HG02610 (cell line): Measurements from ENCODE around the gene SKA2.
"Not testable (repeated sequence)": the region's sequence is repeated elsewhere in the genome, so short reads cannot be mapped to it uniquely, and the experiment has no call there.

ENCODE experiments used
- ATAC-seq: cut with Tn5 transposase; IDR thresholded peaks from one replicate; pipeline ENCODE4 v1.9.1; 2021; ENCODE audit warnings: mild to moderate bottlenecking, moderate library complexity; ENCODE audit not compliant: unreplicated experiment

The SKA2 gene

GRCh38 chr17:59105852-59106462 lies 49.0 kb downstream of the SKA2 start:
- ATAC-seq = peak; percentile 10

GRCh38 chr17:59101178-59101577 lies 53.8 kb downstream of the SKA2 start:
- no peak for ATAC-seq

- ATAC-seq = no peak
Measured at GRCh38 chr17:59097876-59098275, 57.1 kb downstream of the SKA2 start.

GRCh38 chr17:59094861-59095530 lies 60.0 kb downstream of the SKA2 start:
- ATAC-seq = no peak

- ATAC-seq = no peak
Measured at GRCh38 chr17:59093702-59094231, 61.2 kb downstream of the SKA2 start.

- no peak for ATAC-seq
Measured at GRCh38 chr17:59093145-59093701, 61.8 kb downstream of the SKA2 start.

- ATAC-seq = not testable (repeated sequence)
Measured at GRCh38 chr17:59090593-59090992, 64.4 kb downstream of the SKA2 start.

GRCh38 chr17:59084154-59084553 lies 70.8 kb downstream of the SKA2 start:
- ATAC-seq = no peak

- ATAC-seq = no peak
Measured at GRCh38 chr17:59074494-59074893, 80.5 kb downstream of the SKA2 start.

- no peak for ATAC-seq
Measured at GRCh38 chr17:59073972-59074371, 81.0 kb downstream of the SKA2 start.

GRCh38 chr17:59069856-59070255 lies 85.1 kb downstream of the SKA2 start:
- ATAC-seq = no peak

- no peak for ATAC-seq
Measured at GRCh38 chr17:59067756-59068155, 87.2 kb downstream of the SKA2 start.

- ATAC-seq = no peak
Measured at GRCh38 chr17:59067340-59067739, 87.6 kb downstream of the SKA2 start.

- ATAC-seq = no peak
Measured at GRCh38 chr17:59062509-59062908, 92.5 kb downstream of the SKA2 start.
